T-helper 2 cell treated with Interferon-gamma antibody and Interleukin-4, amounts not matched to agents 5 μg/mL and 100 μg/mL, for 36 hours (primary cell): ENCODE data around the gene VPS18.

ENCODE experiments used
- DNase-seq: peaks from one replicate; pipeline ENCODE4 v3.0.0; 2021; ENCODE audit warnings: low spot score
- H3K27ac Mint-ChIP-seq: one replicate; pipeline ENCODE4 v1.8.0; 2021; ENCODE audit warnings: mild to moderate bottlenecking, mixed read lengths
- H3K27me3 Mint-ChIP-seq: one replicate; pipeline ENCODE4 v1.8.0; 2021; ENCODE audit warnings: low read depth, mixed read lengths
- H3K36me3 Mint-ChIP-seq: one replicate; pipeline ENCODE4 v1.8.0; 2021; ENCODE audit warnings: low read depth, mixed read lengths
- H3K4me1 Mint-ChIP-seq: one replicate; pipeline ENCODE4 v1.8.0; 2021; ENCODE audit warnings: low read depth, mixed read lengths
- H3K4me3 Mint-ChIP-seq: one replicate; pipeline ENCODE4 v1.8.0; 2022; ENCODE audit warnings: mild to moderate bottlenecking, moderate library complexity, mixed read lengths
- H3K9me3 Mint-ChIP-seq: one replicate; pipeline ENCODE4 v1.8.0; 2021; ENCODE audit warnings: mixed read lengths

The VPS18 gene

GRCh38 chr15:40900256-40901052, 6.2 kb downstream of the VPS18 start:
- no peak overlapping the region for H3K4me3 Mint-ChIP-seq
- no peak overlapping the region for H3K27ac Mint-ChIP-seq
- no peak for DNase-seq
- no peaks in the 10 kb centered on the region for H3K9me3 Mint-ChIP-seq
- peaks cover 40% of the 10 kb centered on the region for H3K36me3 Mint-ChIP-seq
- peaks cover 11% of the 10 kb centered on the region for H3K4me1 Mint-ChIP-seq
- H3K27me3 Mint-ChIP-seq, result no peaks in the 10 kb centered on the region

DNA sequence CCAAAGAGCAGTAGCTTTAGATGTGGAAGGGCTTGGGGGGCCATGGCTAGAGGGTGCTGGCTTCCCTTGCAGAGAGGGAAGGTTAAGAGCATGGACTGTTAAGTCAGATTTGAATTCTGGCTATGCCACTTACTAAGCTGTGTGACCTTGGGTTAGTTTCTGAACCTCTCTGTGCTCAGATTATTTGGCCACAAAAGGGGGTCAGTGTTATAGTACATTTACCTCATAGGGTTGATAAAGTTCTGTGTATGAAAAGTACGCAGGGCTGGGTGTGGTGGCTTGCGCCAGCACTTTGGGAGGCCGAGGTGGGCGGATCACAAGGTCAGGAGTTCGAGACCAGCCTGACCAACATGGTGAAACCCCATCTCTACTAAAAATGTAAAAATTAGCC, 6.8 kb downstream of the VPS18 start:
- Mint-ChIP-seq H3K9me3 (no peaks in the 10 kb centered on the region), H3K4me1 (peaks cover 8% of the 10 kb centered on the region), H3K36me3 (peaks cover 40% of the 10 kb centered on the region), H3K27ac (no peak overlapping the region), H3K4me3 (no peak overlapping the region), H3K27me3 (no peaks in the 10 kb centered on the region)
- no peak for DNase-seq

DNA sequence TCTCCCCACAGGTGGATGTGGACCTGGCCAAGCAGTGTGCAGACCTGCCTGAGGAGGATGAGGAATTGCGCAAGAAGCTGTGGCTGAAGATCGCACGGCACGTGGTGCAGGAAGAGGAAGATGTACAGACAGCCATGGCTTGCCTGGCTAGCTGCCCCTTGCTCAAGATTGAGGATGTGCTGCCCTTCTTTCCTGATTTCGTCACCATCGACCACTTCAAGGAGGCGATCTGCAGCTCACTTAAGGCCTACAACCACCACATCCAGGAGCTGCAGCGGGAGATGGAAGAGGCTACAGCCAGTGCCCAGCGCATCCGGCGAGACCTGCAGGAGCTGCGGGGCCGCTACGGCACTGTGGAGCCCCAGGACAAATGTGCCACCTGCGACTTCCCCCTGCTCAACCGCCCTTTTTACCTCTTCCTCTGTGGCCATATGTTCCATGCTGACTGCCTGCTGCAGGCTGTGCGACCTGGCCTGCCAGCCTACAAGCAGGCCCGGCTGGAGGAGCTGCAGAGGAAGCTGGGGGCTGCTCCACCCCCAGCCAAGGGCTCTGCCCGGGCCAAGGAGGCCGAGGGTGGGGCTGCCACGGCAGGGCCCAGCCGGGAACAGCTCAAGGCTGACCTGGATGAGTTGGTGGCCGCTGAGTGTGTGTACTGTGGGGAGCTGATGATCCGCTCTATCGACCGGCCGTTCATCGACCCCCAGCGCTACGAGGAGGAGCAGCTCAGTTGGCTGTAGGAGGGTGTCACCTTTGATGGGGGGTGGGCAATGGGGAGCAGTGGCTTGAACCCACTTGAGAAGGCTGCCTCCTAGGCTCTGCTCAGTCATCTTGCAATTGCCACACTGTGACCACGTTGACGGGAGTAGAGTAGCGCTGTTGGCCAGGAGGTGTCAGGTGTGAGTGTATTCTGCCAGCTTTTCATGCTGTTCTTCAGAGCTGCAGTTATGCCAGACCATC, 8.6 kb downstream of the VPS18 start:
- H3K9me3 Mint-ChIP-seq, result no peaks in the 10 kb centered on the region
- peaks cover 12% of the 10 kb centered on the region for H3K4me1 Mint-ChIP-seq
- no peak overlapping the region for H3K27ac Mint-ChIP-seq
- H3K36me3 Mint-ChIP-seq, result peaks cover 30% of the 10 kb centered on the region
- H3K27me3 Mint-ChIP-seq, result no peaks in the 10 kb centered on the region
- DNase-seq, result no peak
- no peak overlapping the region for H3K4me3 Mint-ChIP-seq

DNA sequence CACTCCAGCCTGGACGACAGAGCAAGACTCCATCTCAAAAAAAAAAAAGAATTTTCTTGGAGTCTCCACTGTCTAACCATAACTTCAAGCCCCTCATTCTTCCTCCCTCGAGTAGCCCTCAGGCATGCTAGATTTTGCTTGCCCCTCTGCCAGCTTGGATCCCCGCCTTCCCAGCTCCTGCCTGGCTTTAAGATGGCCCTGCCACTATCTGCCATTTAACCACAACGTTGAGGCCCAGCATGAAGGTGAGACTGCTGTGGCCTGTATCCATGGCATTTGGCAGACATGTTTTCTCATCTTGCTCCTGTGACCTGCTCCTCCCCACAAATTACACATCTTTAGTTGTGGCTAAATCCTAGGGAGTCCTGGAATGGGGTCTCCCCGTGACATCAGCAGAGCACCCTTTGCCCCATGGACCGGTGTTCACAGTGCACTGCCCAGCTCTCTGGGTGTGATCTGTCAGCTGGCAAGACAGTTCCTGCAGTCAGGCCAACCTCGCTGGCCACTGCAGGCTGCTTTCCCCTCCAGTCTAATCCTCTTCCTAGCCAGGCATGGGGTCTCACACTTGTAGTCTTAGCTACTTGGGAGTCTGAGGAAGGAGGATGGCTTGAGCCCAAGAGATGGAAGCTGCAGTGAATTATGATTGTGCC, 10.4 kb downstream of the VPS18 start:
- Mint-ChIP-seq H3K4me3 (no peak overlapping the region), H3K4me1 (peaks cover 12% of the 10 kb centered on the region), H3K27me3 (no peaks in the 10 kb centered on the region), H3K27ac (peak overlapping the region; percentile 71), H3K36me3 (peaks cover 22% of the 10 kb centered on the region), H3K9me3 (no peaks in the 10 kb centered on the region)
- no peak for DNase-seq

- Mint-ChIP-seq H3K36me3 (peaks cover 17% of the 10 kb centered on the region), H3K27ac (no peak overlapping the region)
Measured at GRCh38 chr15:40906091-40906990, 12.1 kb downstream of the VPS18 start.

GRCh38 chr15:40906991-40907802, 12.9 kb downstream of the VPS18 start:
- peaks cover 14% of the 10 kb centered on the region for H3K4me1 Mint-ChIP-seq
- H3K27ac Mint-ChIP-seq, result peak overlapping the region; percentile 70
- H3K36me3 Mint-ChIP-seq, result peaks cover 17% of the 10 kb centered on the region
- no peaks in the 10 kb centered on the region for H3K27me3 Mint-ChIP-seq
- no peaks in the 10 kb centered on the region for H3K9me3 Mint-ChIP-seq
- peak; percentile 23 for DNase-seq
- peak overlapping the region; percentile 76 for H3K4me3 Mint-ChIP-seq

More at GRCh38 chr15:40906091-40906990, 12.1 kb downstream of the VPS18 start:
- peaks cover 14% of the 10 kb centered on the region for H3K4me1 Mint-ChIP-seq
- no peaks in the 10 kb centered on the region for H3K9me3 Mint-ChIP-seq
- H3K27me3 Mint-ChIP-seq, result no peaks in the 10 kb centered on the region
- peak overlapping the region; percentile 76 for H3K4me3 Mint-ChIP-seq
- peak; percentile 75 for DNase-seq

GRCh38 chr15:40908095-40908494, 13.8 kb downstream of the VPS18 start:
- H3K27me3 Mint-ChIP-seq, result no peaks in the 10 kb centered on the region
- H3K4me1 Mint-ChIP-seq, result peaks cover 14% of the 10 kb centered on the region
- no peak overlapping the region for H3K27ac Mint-ChIP-seq
- H3K4me3 Mint-ChIP-seq, result peak overlapping the region; percentile 39
- peaks cover 9% of the 10 kb centered on the region for H3K36me3 Mint-ChIP-seq
- no peak for DNase-seq
- H3K9me3 Mint-ChIP-seq, result no peaks in the 10 kb centered on the region

DNA sequence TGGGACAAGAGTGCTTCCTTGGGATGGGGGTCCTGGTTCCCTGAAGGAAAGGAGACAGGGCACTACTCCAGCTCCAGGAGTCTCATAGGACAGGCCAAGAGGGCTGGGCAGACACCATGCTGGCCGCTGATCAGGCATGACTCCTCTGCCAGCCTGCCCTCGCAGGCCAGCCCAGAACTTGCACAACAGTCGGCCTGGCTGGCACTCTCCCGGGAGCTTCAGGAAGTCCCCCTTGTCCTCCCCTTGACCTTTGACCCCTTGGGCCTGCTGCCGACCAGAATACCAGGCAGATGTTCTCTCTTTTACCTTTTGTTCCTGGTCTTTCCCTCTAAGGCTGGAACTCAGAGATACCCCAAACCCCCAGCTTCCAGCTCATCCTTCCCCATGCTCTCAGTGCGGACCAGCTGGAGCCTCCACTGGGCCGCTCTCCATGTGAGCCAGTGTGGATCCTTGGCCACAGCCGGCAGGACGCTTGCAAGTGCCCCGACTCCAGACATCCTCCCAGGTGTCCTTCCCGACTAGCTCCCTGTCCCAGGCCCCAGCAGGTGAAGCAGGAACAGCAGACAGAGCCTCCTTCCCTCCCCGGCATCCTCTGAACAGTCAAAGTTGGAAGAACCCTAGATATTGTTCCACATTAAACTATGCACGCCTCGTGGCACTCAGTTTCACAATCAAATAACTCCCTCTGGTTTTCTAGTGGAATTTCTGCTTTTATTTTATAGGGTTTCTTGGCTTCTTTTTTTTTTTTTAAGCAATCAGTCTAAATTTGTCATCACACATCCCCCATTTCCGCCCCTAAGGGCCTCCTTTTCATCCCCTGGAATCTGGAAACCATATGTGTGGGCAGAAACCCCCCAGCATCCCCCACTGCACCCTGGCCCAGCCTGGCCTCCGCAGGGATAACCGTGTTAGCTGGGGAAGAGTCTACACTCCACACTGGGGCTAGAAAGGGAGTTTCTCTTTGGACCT, 15.7 kb downstream of the VPS18 start:
- Mint-ChIP-seq H3K36me3 (peaks cover 2% of the 10 kb centered on the region), H3K27me3 (no peaks in the 10 kb centered on the region), H3K9me3 (no peaks in the 10 kb centered on the region), H3K4me3 (no peak overlapping the region), H3K4me1 (peaks cover 7% of the 10 kb centered on the region), H3K27ac (no peak overlapping the region)
- no peak for DNase-seq

DNA sequence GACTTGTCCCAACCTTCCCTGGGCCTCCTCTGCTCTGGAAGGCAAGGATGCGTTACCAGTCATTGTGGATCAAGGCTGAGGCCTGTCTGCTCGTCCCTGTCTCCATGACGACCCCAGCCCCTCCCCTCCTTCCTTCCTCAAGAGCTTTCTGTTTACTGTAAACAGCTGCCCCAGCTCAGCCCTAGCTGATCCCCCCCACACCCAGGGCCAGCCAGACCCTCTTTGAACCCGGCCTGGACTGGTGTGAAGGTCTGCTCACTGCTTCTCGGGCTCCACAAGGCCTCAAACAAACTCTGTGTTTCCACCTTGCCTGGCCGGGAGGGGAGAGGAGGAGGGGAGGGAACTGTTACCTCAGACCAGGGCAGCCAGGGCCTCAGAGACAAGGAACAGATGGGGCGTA, 16.9 kb downstream of the VPS18 start:
- H3K27ac Mint-ChIP-seq, result peak overlapping the region; percentile 26
- H3K27me3 Mint-ChIP-seq, result no peaks in the 10 kb centered on the region
- H3K4me3 Mint-ChIP-seq, result no peak overlapping the region
- DNase-seq, result no peak
- H3K4me1 Mint-ChIP-seq, result peaks cover 7% of the 10 kb centered on the region
- no peaks in the 10 kb centered on the region for H3K9me3 Mint-ChIP-seq
- no peaks in the 10 kb centered on the region for H3K36me3 Mint-ChIP-seq

DNA sequence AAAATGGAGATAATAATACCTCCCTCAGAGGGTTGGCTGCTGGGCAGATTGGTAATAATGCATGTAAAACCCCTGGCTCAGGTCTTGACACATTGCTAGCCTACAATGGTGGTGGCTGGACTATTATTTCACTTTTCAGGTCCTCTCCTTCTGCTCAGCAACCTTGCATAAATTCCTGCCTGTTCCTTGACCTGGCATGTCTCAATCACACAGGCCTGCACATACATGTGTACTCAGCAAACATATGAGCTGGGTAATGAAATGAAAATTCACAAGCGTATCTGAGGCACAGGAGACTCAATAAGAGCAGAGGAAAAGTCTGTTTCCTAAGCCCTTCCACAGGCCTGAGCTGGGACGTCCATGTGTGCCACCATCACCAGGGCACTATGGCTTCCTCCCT, 17.4 kb downstream of the VPS18 start:
- H3K27ac Mint-ChIP-seq, result no peak overlapping the region

GRCh38 chr15:40912478-40912877, 18.2 kb downstream of the VPS18 start:
- no peak for DNase-seq
- Mint-ChIP-seq H3K36me3 (no peaks in the 10 kb centered on the region), H3K27me3 (no peaks in the 10 kb centered on the region), H3K4me1 (peaks cover 4% of the 10 kb centered on the region), H3K4me3 (no peak overlapping the region), H3K9me3 (no peaks in the 10 kb centered on the region), H3K27ac (no peak overlapping the region)

More for the DNA sequence above, 17.4 kb downstream of the VPS18 start:
- Mint-ChIP-seq H3K27me3 (no peaks in the 10 kb centered on the region), H3K36me3 (no peaks in the 10 kb centered on the region), H3K4me3 (no peak overlapping the region), H3K4me1 (peaks cover 7% of the 10 kb centered on the region), H3K9me3 (no peaks in the 10 kb centered on the region)
- no peak for DNase-seq

DNA sequence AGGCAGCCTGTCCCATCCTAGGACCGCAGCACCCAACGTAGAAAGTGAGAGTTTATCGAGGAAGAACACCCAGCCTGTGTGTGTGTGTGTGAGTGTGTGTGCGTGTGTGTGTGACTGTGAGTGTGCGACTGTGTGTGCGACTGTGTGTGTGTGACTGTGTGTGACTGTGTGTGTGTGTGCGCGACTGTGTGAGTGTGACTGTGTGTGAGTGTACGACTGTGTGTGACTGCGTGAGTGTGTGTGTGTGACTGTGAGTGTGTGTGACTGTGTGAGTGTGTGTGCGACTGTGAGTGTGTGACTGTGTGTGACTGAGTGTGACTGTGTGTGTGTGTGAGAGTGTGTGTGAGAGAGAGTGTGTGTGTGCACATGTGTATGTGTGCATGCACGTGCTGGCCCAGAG, 19.8 kb downstream of the VPS18 start:
- Mint-ChIP-seq H3K36me3 (no peaks in the 10 kb centered on the region), H3K4me3 (no peak overlapping the region), H3K27me3 (no peaks in the 10 kb centered on the region), H3K27ac (no peak overlapping the region), H3K4me1 (peaks cover 2% of the 10 kb centered on the region), H3K9me3 (no peaks in the 10 kb centered on the region)
- DNase-seq, result no peak
